Measurements from ENCODE around the gene FNDC11. TPM values are rescaled to one million over a fixed set of nuclear protein-coding genes. Genes with fewer than 3 reads are reported as not detected.

Gene FNDC11
- total RNA-seq, 4 donors from 2014 or later: 0.19 to 0.38 TPM; not detected in 2

- ATAC-seq (ENCODE audit: low FRiP score) (peak; percentile 77), DNase-seq (ENCODE audit: low spot score) (no peak)
Observed at GRCh38 chr20:63574156-63574828, 20.3 kb downstream of the FNDC11 start, which contains the start of gene HELZ2. Gene HELZ2, minus strand, starts transcription at chr20:63574239. Its CDS starts 1,854 bp downstream, at chr20:63572385.

GRCh38 chr20:63574829-63575743 is 21.1 kb downstream of the FNDC11 start:
- DNase-seq (ENCODE audit: low spot score) (no peak), ATAC-seq (ENCODE audit: low FRiP score) (no peak)
- no peak for TF ChIP-seq CTCF (IDR thresholded peaks at IDR 0.05)

More at GRCh38 chr20:63574156-63574828, 20.3 kb downstream of the FNDC11 start, which contains the start of gene HELZ2:
- no peak for TF ChIP-seq CTCF (IDR thresholded peaks at IDR 0.05)

GRCh38 chr20:63576311-63576710 is 22.4 kb downstream of the FNDC11 start:
- ATAC-seq (ENCODE audit: low FRiP score) (no peak), DNase-seq (ENCODE audit: low spot score) (no peak)
- TF ChIP-seq CTCF (IDR thresholded peaks at IDR 0.05): no peak

- ATAC-seq (ENCODE audit: low FRiP score): no peak
- no peak for TF ChIP-seq CTCF (IDR thresholded peaks at IDR 0.05)
- DNase-seq (ENCODE audit: low spot score): no peak
Observed at GRCh38 chr20:63577317-63577894, 23.4 kb downstream of the FNDC11 start.

GRCh38 chr20:63578224-63579016 is 24.5 kb downstream of the FNDC11 start:
- DNase-seq (ENCODE audit: low spot score): no peak
- no peak for ATAC-seq (ENCODE audit: low FRiP score)
- TF ChIP-seq CTCF (IDR thresholded peaks at IDR 0.05): no peak

GRCh38 chr20:63579017-63579694 is 25.2 kb downstream of the FNDC11 start:
- ATAC-seq (ENCODE audit: low FRiP score) (no peak), DNase-seq (ENCODE audit: low spot score) (no peak)
- TF ChIP-seq CTCF (IDR thresholded peaks at IDR 0.05): no peak
